Astrocyte (in vitro differentiated cells and primary cell): Measurements from ENCODE around the gene ANTXR1. TPM values are rescaled to one million over a fixed set of nuclear protein-coding genes. Genes with fewer than 3 reads are reported as not detected.

ENCODE experiments used
- DNase-seq: peaks from one replicate; pipeline ENCODE4 v3.0.0-alpha.2; 2010; ENCODE audit warnings: low read depth
- FAIRE-seq: peaks from 2 replicates; lab custom pipeline; 2011; peaks lifted over from hg19 to GRCh38; lab: Jason Lieb, UNC
- H2AFZ ChIP-seq: 2 replicates; pipeline ENCODE4 v1.6.0; 2012; ENCODE audit warnings: low read depth, low read length, inconsistent platforms
- H3K27ac ChIP-seq: 2 replicates; pipeline ENCODE4 v1.5.1; 2011; ENCODE audit warnings: low read depth, low read length, inconsistent platforms
- H3K27me3 ChIP-seq: 2 replicates; pipeline ENCODE4 v1.6.0; 2011; ENCODE audit warnings: low read length, inconsistent platforms; ENCODE audit not compliant: insufficient read depth
- H3K36me3 ChIP-seq: 2 replicates; pipeline ENCODE4 v1.5.1; 2011; ENCODE audit warnings: low read length, inconsistent platforms; ENCODE audit not compliant: insufficient read depth
- H3K4me1 ChIP-seq: 2 replicates; pipeline ENCODE4 v1.5.1; 2011; ENCODE audit warnings: low read length, inconsistent platforms; ENCODE audit not compliant: insufficient read depth
- H3K4me2 ChIP-seq: 2 replicates; pipeline ENCODE4 v1.6.0; 2012; ENCODE audit warnings: low read length, inconsistent platforms
- H3K4me3 ChIP-seq: 2 replicates; pipeline ENCODE4 v1.5.1; 2011; ENCODE audit warnings: low read depth, mild to moderate bottlenecking, low read length, inconsistent platforms; ENCODE audit not compliant: insufficient read depth
- H3K79me2 ChIP-seq: 2 replicates; pipeline ENCODE4 v1.6.0; 2012; ENCODE audit warnings: mild to moderate bottlenecking, low read length, inconsistent platforms; ENCODE audit not compliant: insufficient read depth
- H3K9ac ChIP-seq: 2 replicates; pipeline ENCODE4 v1.6.0; 2012; ENCODE audit warnings: mild to moderate bottlenecking, low read length, inconsistent platforms
- H3K9me3 ChIP-seq: 2 replicates; pipeline ENCODE4 v1.5.1; 2012; ENCODE audit warnings: low read depth, mild to moderate bottlenecking, low read length, inconsistent platforms; ENCODE audit not compliant: insufficient read depth
- H4K20me1 ChIP-seq: 2 replicates; pipeline ENCODE4 v1.6.0; 2012; ENCODE audit warnings: low read length, inconsistent platforms; ENCODE audit not compliant: insufficient read depth
- H3K27ac Mint-ChIP-seq: one replicate; pipeline ENCODE4 v1.8.0; 2021; ENCODE audit warnings: mild to moderate bottlenecking, mixed read lengths; ENCODE audit not compliant: unreplicated experiment
- H3K27me3 Mint-ChIP-seq: one replicate; pipeline ENCODE4 v1.8.0; 2021; ENCODE audit warnings: low read depth, mixed read lengths; ENCODE audit not compliant: unreplicated experiment
- H3K36me3 Mint-ChIP-seq: one replicate; pipeline ENCODE4 v1.8.0; 2021; ENCODE audit warnings: low read depth, mixed read lengths; ENCODE audit not compliant: unreplicated experiment
- H3K4me1 Mint-ChIP-seq: one replicate; pipeline ENCODE4 v1.8.0; 2021; ENCODE audit warnings: low read depth, mixed read lengths; ENCODE audit not compliant: unreplicated experiment
- H3K4me3 Mint-ChIP-seq: one replicate; pipeline ENCODE4 v1.8.0; 2021; ENCODE audit warnings: mild to moderate bottlenecking, moderate library complexity, mixed read lengths; ENCODE audit not compliant: unreplicated experiment
- H3K9me3 Mint-ChIP-seq: one replicate; pipeline ENCODE4 v1.8.0; 2021; ENCODE audit warnings: mild to moderate bottlenecking, mixed read lengths; ENCODE audit not compliant: unreplicated experiment
- EZH2 ChIP-seq: IDR thresholded peaks from 2 replicates; pipeline ENCODE4 v1.6.1; 2012; ENCODE audit warnings: mild to moderate bottlenecking, low read length, inconsistent platforms; ENCODE audit not compliant: insufficient read depth
- total RNA-seq: library from RNA; stranded (reverse); gene quantifications from 2 replicates; pipeline ENCODE4 v1.2.1, GENCODE V29; 2021
- TF ChIP-seq, protein P1 (sequence below): IDR thresholded peaks from 2 replicates; pipeline ENCODE4 v1.5.1; 2011; ENCODE audit warnings: low read depth, mild to moderate bottlenecking, inconsistent platforms, low read length, moderate library complexity; ENCODE audit not compliant: insufficient read depth

The ANTXR1 gene
- total RNA-seq, 1 donor from 2014 or later: 67.8 TPM

DNA sequence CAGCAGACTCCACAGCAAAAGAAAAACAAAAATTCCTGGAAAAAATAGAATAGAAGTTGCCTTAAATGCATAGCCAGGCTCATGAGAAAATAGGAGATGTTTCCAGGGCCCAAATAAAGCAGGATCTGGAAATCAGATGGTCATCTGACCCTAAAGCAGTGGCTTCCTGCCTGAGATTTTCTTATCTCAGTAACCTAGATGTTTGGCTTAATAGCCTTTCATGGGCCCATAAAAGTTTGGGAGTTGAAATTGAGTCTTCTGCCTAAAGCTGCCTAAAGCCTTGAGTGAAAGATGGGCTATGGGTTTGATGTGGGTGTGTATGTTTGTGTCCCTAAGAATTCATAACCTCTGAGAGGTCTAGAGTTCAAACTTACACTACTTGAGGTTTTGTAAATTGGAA, 149.1 kb downstream of the ANTXR1 start:
- Histone ChIP-seq H2AFZ (no peak overlapping the region), H3K4me3 (no peak overlapping the region), H3K27ac (peak overlapping the region; percentile 86), H4K20me1 (no peaks in the 10 kb centered on the region), H3K79me2 (no peaks in the 10 kb centered on the region), H3K36me3 (no peaks in the 10 kb centered on the region), H3K27me3 (no peaks in the 10 kb centered on the region), H3K4me1 (peaks cover 39% of the 10 kb centered on the region), H3K9me3 (no peaks in the 10 kb centered on the region), H3K4me2 (peak overlapping the region; percentile 77), H3K9ac (no peak overlapping the region)
- TF ChIP-seq, protein P1, sequence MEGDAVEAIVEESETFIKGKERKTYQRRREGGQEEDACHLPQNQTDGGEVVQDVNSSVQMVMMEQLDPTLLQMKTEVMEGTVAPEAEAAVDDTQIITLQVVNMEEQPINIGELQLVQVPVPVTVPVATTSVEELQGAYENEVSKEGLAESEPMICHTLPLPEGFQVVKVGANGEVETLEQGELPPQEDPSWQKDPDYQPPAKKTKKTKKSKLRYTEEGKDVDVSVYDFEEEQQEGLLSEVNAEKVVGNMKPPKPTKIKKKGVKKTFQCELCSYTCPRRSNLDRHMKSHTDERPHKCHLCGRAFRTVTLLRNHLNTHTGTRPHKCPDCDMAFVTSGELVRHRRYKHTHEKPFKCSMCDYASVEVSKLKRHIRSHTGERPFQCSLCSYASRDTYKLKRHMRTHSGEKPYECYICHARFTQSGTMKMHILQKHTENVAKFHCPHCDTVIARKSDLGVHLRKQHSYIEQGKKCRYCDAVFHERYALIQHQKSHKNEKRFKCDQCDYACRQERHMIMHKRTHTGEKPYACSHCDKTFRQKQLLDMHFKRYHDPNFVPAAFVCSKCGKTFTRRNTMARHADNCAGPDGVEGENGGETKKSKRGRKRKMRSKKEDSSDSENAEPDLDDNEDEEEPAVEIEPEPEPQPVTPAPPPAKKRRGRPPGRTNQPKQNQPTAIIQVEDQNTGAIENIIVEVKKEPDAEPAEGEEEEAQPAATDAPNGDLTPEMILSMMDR: no peak
- no peak for TF ChIP-seq EZH2
- Mint-ChIP-seq H3K9me3 (no peaks in the 10 kb centered on the region), H3K4me3 (no peak overlapping the region), H3K27me3 (no peaks in the 10 kb centered on the region), H3K27ac (peak overlapping the region; percentile 84), H3K4me1 (peaks cover 55% of the 10 kb centered on the region), H3K36me3 (peaks cover 9% of the 10 kb centered on the region)
- DNase-seq (peak; percentile 10), FAIRE-seq (no peak)

DNA sequence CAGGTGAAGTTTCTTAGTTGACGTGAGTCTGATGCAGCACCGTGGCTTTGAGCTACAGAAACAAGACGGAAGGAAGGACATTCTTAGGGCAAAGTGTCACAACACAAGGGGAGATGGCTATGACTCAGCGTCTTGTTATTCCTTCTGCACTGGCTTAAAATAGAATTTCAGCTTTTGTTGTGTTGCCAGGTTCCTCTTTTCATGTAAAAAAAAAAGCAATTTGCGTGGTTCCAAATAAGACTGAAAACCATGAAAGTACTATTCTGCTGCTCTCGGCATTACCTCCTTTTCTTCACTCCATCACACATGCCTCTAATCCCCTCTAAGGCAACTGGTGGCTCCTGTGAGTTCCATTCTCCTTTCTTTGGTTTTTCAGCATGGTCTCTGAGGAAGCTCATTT, 150.1 kb downstream of the ANTXR1 start:
- no peak for TF ChIP-seq EZH2
- TF ChIP-seq, protein P1: no peak
- H3K9ac ChIP-seq: peak overlapping the region; percentile 64
- no peaks in the 10 kb centered on the region for H3K9me3 ChIP-seq
- no peaks in the 10 kb centered on the region for H3K9me3 Mint-ChIP-seq
- H4K20me1 ChIP-seq: no peaks in the 10 kb centered on the region
- FAIRE-seq (peak; percentile 92), DNase-seq (peak; percentile 97)
- peaks cover 41% of the 10 kb centered on the region for H3K4me1 ChIP-seq
- H3K4me3 ChIP-seq: no peak overlapping the region
- peak overlapping the region; percentile 86 for H3K27ac ChIP-seq
- H3K79me2 ChIP-seq: no peaks in the 10 kb centered on the region
- H3K27ac Mint-ChIP-seq: peak overlapping the region; percentile 97
- no peak overlapping the region for H3K4me3 Mint-ChIP-seq
- H3K27me3 Mint-ChIP-seq: no peaks in the 10 kb centered on the region
- no peaks in the 10 kb centered on the region for H3K36me3 ChIP-seq
- peaks cover 55% of the 10 kb centered on the region for H3K4me1 Mint-ChIP-seq
- H3K36me3 Mint-ChIP-seq: peaks cover 12% of the 10 kb centered on the region
- H2AFZ ChIP-seq: no peak overlapping the region
- H3K4me2 ChIP-seq: peak overlapping the region; percentile 77
- no peaks in the 10 kb centered on the region for H3K27me3 ChIP-seq

DNA sequence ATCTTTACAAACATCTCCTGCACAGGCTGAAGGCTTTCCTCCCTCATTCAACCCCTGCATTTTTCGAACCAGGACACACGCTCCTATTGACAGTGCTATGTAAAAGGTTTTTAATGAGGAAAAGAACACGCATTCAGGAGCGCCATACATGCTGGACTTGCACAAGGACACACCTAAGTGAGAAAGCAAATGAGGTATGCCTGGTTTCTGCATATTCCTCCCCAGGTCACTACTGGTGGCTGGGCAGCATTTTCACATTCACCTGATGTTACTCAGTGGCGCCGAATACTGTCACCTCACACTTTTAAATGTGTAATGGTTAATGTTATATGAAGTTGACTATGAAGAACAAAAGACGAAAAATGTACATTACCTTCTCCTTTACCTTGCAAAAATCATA, 150.6 kb downstream of the ANTXR1 start:
- H3K9me3 ChIP-seq: no peaks in the 10 kb centered on the region
- no peak overlapping the region for H2AFZ ChIP-seq
- H3K4me2 ChIP-seq: peak overlapping the region; percentile 77
- TF ChIP-seq, protein P1: no peak
- no peaks in the 10 kb centered on the region for H3K79me2 ChIP-seq
- peaks cover 15% of the 10 kb centered on the region for H3K36me3 Mint-ChIP-seq
- no peaks in the 10 kb centered on the region for H3K36me3 ChIP-seq
- FAIRE-seq (no peak), DNase-seq (no peak)
- H3K4me3 Mint-ChIP-seq: no peak overlapping the region
- H3K27me3 ChIP-seq: no peaks in the 10 kb centered on the region
- peak overlapping the region; percentile 64 for H3K9ac ChIP-seq
- peak overlapping the region; percentile 97 for H3K27ac Mint-ChIP-seq
- peaks cover 46% of the 10 kb centered on the region for H3K4me1 ChIP-seq
- H3K9me3 Mint-ChIP-seq: no peaks in the 10 kb centered on the region
- no peaks in the 10 kb centered on the region for H4K20me1 ChIP-seq
- peaks cover 55% of the 10 kb centered on the region for H3K4me1 Mint-ChIP-seq
- no peaks in the 10 kb centered on the region for H3K27me3 Mint-ChIP-seq
- no peak overlapping the region for H3K4me3 ChIP-seq
- peak overlapping the region; percentile 86 for H3K27ac ChIP-seq
